Mucosa of descending colon (tissue), 3 donors: ENCODE data around the gene HEMGN. TPM values are rescaled to one million over a fixed set of nuclear protein-coding genes. Genes with fewer than 3 reads are reported as not detected.
A peak's percentile ranks its signal among the peaks of the same experiment; 100 is the strongest.

Experiments used
- ATAC-seq: fragments of 200-7000 bp; cut with Tn5 transposase; one replicate; pipeline ENCODE4 v1.9.1; 2020; ENCODE audit warnings: mild to moderate bottlenecking, moderate library complexity
- DNase-seq, 3 donors: peaks; one replicate each; pipeline ENCODE4 v3.0.0-alpha.2; 2020
- H3K36me3 ChIP-seq: fragments of 200-600 bp; one replicate; pipeline ENCODE4 v1.8.0; 2021; ENCODE audit warnings: low read depth, mild to moderate bottlenecking
- H3K4me1 ChIP-seq: fragments of 200-600 bp; one replicate; pipeline ENCODE4 v1.8.0; 2021; ENCODE audit warnings: low read depth, mild to moderate bottlenecking
- H3K4me3 ChIP-seq: fragments of 200-600 bp; one replicate; pipeline ENCODE4 v1.8.0; 2021; ENCODE audit warnings: mild to moderate bottlenecking
- H3K9me3 ChIP-seq: fragments of 200-600 bp; one replicate; pipeline ENCODE4 v1.8.0; 2021; ENCODE audit warnings: mild to moderate bottlenecking
- intact Hi-C, 2 donors: fragments of 100-400 bp; cut with DNase I in 1 of 2; cut with micrococcal nuclease in 1 of 2; formaldehyde crosslinking; loops; one replicate each; pipeline versions ENCODE4 v1.11.0 to v1.11.1; 2022; cut with DNase I, micrococcal nuclease
- total RNA-seq, 3 donors: library from RNA; stranded (reverse); fragmentation: NEBNext Ultra II Directional in 2 of 3; extraction: Animal tissue kit (Norgen Biotek cat#: 25700) in 2 of 3; gene quantifications; one replicate each; pipeline versions ENCODE4 v1.2.1 to v1.2.4, GENCODE V29; 2021 to 2023
- TF ChIP-seq, protein P1 (sequence below): fragments of 200-600 bp; IDR thresholded peaks from one replicate; pipeline ENCODE4 v1.8.0; 2022; ENCODE audit warnings: antibody characterized with exemption, mild to moderate bottlenecking
- donor health status: DM: no; HTN: no; CAD: no; lungs with moderate emphysema.
- donor health status: DM: no; HTN: no; CAD: no.
- donor health status: DM: no; HTN: yes; CAD: no.

HEMGN gene
- total RNA-seq, 3 donors from 2014 or later: not detected

- Histone ChIP-seq H3K36me3 (no peaks in the 10 kb centered on the region), H3K4me3 (no peak overlapping the region), H3K9me3 (no peaks in the 10 kb centered on the region), H3K4me1 (no peaks in the 10 kb centered on the region)
- intact Hi-C loops: loop anchor here (10.0 kb wide), 1 partner anchor 185 kb away; no protein-coding TSS in a partner anchor
- ATAC-seq: no peak
- TF ChIP-seq, protein P1, sequence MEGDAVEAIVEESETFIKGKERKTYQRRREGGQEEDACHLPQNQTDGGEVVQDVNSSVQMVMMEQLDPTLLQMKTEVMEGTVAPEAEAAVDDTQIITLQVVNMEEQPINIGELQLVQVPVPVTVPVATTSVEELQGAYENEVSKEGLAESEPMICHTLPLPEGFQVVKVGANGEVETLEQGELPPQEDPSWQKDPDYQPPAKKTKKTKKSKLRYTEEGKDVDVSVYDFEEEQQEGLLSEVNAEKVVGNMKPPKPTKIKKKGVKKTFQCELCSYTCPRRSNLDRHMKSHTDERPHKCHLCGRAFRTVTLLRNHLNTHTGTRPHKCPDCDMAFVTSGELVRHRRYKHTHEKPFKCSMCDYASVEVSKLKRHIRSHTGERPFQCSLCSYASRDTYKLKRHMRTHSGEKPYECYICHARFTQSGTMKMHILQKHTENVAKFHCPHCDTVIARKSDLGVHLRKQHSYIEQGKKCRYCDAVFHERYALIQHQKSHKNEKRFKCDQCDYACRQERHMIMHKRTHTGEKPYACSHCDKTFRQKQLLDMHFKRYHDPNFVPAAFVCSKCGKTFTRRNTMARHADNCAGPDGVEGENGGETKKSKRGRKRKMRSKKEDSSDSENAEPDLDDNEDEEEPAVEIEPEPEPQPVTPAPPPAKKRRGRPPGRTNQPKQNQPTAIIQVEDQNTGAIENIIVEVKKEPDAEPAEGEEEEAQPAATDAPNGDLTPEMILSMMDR: no peak
- DNase-seq: no peak
Observed at GRCh38 chr9:97900103-97900737, 37.8 kb downstream of the HEMGN start.

DNA sequence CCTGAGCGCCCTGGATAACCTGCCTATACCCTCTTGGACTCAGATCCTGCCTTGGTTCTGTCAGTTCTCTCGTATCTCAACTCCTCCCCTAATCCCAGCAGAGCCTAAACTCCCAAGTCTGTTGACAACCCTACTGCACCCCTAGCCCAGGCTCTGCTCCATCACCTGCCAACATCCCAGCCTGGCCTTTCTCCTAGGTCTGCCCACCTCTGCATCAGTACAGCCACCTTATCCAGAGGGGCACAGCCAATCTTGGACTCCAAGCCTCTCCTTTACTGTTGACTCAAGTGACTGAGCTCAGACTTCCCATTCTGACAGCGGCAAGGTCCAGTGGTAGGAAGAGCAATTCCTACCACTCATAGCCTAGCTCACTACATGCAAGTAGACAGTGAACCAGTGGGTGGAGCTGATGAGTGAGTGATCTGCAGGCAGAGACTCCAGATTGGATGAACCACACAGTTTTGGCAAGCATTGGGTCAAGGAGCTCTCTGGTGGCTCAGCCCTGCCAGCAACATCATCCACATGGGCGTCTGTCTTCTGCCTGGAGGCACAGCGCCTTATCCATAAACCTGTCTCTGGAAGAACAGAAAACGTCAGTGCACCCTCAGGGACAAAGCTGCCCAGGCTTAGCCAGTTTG, 42.2 kb downstream of the HEMGN start:
- Histone ChIP-seq H3K4me1 (no peaks in the 10 kb centered on the region), H3K4me3 (no peak overlapping the region), H3K9me3 (no peaks in the 10 kb centered on the region), H3K36me3 (no peaks in the 10 kb centered on the region)
- intact Hi-C loops: no loop called here
- ATAC-seq (peak; percentile 53), DNase-seq (no peak)
- TF ChIP-seq, protein P1: no peak

GRCh38 chr9:97895211-97895610, 42.8 kb downstream of the HEMGN start:
- ATAC-seq: no peak
- Histone ChIP-seq H3K4me1 (no peaks in the 10 kb centered on the region), H3K4me3 (no peak overlapping the region), H3K36me3 (no peaks in the 10 kb centered on the region), H3K9me3 (no peaks in the 10 kb centered on the region)
- intact Hi-C loops: no loop called here
- TF ChIP-seq, protein P1: no peak
- DNase-seq: no peak

GRCh38 chr9:97892421-97892820, 45.6 kb downstream of the HEMGN start:
- ATAC-seq: no peak
- Histone ChIP-seq H3K4me1 (no peaks in the 10 kb centered on the region), H3K9me3 (no peaks in the 10 kb centered on the region), H3K4me3 (no peak overlapping the region), H3K36me3 (no peaks in the 10 kb centered on the region)
- intact Hi-C loops: no loop called here
- DNase-seq: no peak
- TF ChIP-seq, protein P1: no peak

GRCh38 chr9:97891736-97892135, 46.2 kb downstream of the HEMGN start:
- TF ChIP-seq, protein P1: no peak

More at GRCh38 chr9:97891736-97892135, 46.2 kb downstream of the HEMGN start:
- ATAC-seq (no peak), DNase-seq (no peak)
- H3K36me3 ChIP-seq: no peaks in the 10 kb centered on the region
- intact Hi-C loops: no loop called here
- no peaks in the 10 kb centered on the region for H3K9me3 ChIP-seq
- no peak overlapping the region for H3K4me3 ChIP-seq
- no peaks in the 10 kb centered on the region for H3K4me1 ChIP-seq
